ENCODE data around the gene MKNK1. TPM values are rescaled to one million over a fixed set of nuclear protein-coding genes. Genes with fewer than 3 reads are reported as not detected.
A peak's percentile ranks its signal among the peaks of the same experiment; 100 is the strongest.

The MKNK1 gene
- total and polyA plus RNA-seq, 2 of the 4 experiments (the other 2 are of a cell fraction): 14.3 to 35.2 TPM

GRCh38 chr1:46607345-46608130 lies 3.5 kb upstream of the MKNK1 start:
- Histone ChIP-seq H3K4me2 (ENCODE audit: low read depth, low read length) (no peak overlapping the region), H3K56ac (ENCODE audit: extremely low read depth, insufficient read depth, low read length) (no peak overlapping the region), H2AK5ac (ENCODE audit: low read depth, low read length) (no peak overlapping the region), H3K36me3 (ENCODE audit: control insufficient read depth, insufficient read depth, low read length) (peaks cover 25% of the 10 kb centered on the region), H4K20me1 (ENCODE audit: insufficient read depth, low read length) (no peaks in the 10 kb centered on the region), H2AFZ (replicated peaks; ENCODE audit: low read length, poor library complexity) (no peak overlapping the region), H3K9me1 (ENCODE audit: insufficient read depth, low read length) (peaks cover 19% of the 10 kb centered on the region), H3K14ac (replicated peaks; ENCODE audit: low read depth, low read length) (no peak overlapping the region), H3K18ac (ENCODE audit: low read depth, low read length) (no peak overlapping the region), H3K4ac (ENCODE audit: low read depth, low read length) (no peak overlapping the region), H2BK15ac (ENCODE audit: low read depth, low read length) (no peak overlapping the region), H2BK5ac (ENCODE audit: low read depth, low read length, poor library complexity, severe bottlenecking) (no peak overlapping the region), H3K27ac (ENCODE audit: insufficient read depth, low read length) (no peak overlapping the region), H3K79me1 (ENCODE audit: low read depth in 1 of 2, low read length in 2 of 2) (peaks cover 22 to 41% of the 10 kb centered on the region in 2 experiments), H3K9me3 (ENCODE audit: control insufficient read depth, insufficient read depth, low read length) (no peaks in the 10 kb centered on the region), H4K8ac (ENCODE audit: low read depth in 2 of 2, low read length in 2 of 2) (no peak overlapping the region), H3K27me3 (ENCODE audit: control insufficient read depth, insufficient read depth, low read length) (no peaks in the 10 kb centered on the region), H3K4me1 (ENCODE audit: control insufficient read depth, insufficient read depth, low read length) (peaks cover 6% of the 10 kb centered on the region), H4K91ac (ENCODE audit: insufficient read depth, low read depth, low read length) (no peak overlapping the region), H4K5ac (ENCODE audit: low read depth, low read length) (no peak overlapping the region), H3K23ac (ENCODE audit: low read depth, low read length) (no peak overlapping the region), H3K4me3 (ENCODE audit: insufficient read depth, low read depth, low read length) (no peak overlapping the region), H3K9ac (ENCODE audit: low read depth, low read length) (no peak overlapping the region), H2BK120ac (ENCODE audit: low read depth, low read length) (no peak overlapping the region), H2AK9ac (replicated peaks; ENCODE audit: low read depth, low read length, poor library complexity) (peak overlapping the region; percentile 30), H2BK20ac (ENCODE audit: low read depth, low read length) (no peak overlapping the region)
- dilution Hi-C loops (cut with HindIII; ENCODE audit: low sequenced_read_pairs, unreplicated experiment) (no loop called here), in situ Hi-C loops (cut with MboI; ENCODE audit: low sequenced_read_pairs) (no loop called here), intact Hi-C loops (cut with micrococcal nuclease) (no loop called here)
- DNase-seq: no peak
- no TSS peak for BruUV-seq (replicated peaks)
- WGBS, 2 experiments (ENCODE audit: extremely low coverage in 2 of 2, insufficient read length in 1 of 2): 90% methylated on average over 2 of the region's 7 CpGs; no CpG with 5 or more reads in 1 of the 2 experiments
- ChIA-PET POLR2A (ENCODE audit: unreplicated experiment) (no interaction called here), CTCF (interaction anchor here (1.0 kb wide), 1 partner anchor 111 kb away, joined by 3 read pairs; the partner anchor contains the start of gene EFCAB14)
- ATAC-seq (ENCODE audit: low read depth): no peak
- TF ChIP-seq SMC3 (IDR thresholded peaks at IDR 0.05; ENCODE audit: low read depth, low read length) (no peak), RFX5 (IDR thresholded peaks at IDR 0.05; ENCODE audit: low read depth, low read length) (no peak), MAFK (IDR thresholded peaks at IDR 0.05; ENCODE audit: low read depth, low read length) (no peak), NFE2L2 (IDR thresholded peaks at IDR 0.05; ENCODE audit: low read depth, low read length) (no peak), USF2 (IDR thresholded peaks at IDR 0.05; ENCODE audit: low read depth, low read length) (no peak), BHLHE40 (IDR thresholded peaks at IDR 0.05; ENCODE audit: low read depth, low read length) (no peak), RAD21 (IDR thresholded peaks at IDR 0.05; ENCODE audit: low read length) (no peak), CHD1 (IDR thresholded peaks at IDR 0.05; ENCODE audit: low read depth, low read length) (no peak), MAZ (IDR thresholded peaks at IDR 0.05; ENCODE audit: borderline replicate concordance, low read depth, low read length) (no peak), CEBPB (IDR thresholded peaks at IDR 0.05; ENCODE audit: low read depth, low read length) (no peak), CTCF (conservative IDR thresholded peaks at IDR 0.05; ENCODE audit: low read depth, low read length) (no peak), MXI1 (IDR thresholded peaks at IDR 0.05; ENCODE audit: borderline replicate concordance, low read depth, low read length) (no peak), RCOR1 (IDR thresholded peaks at IDR 0.05; ENCODE audit: insufficient replicate concordance, low read length) (no peak), FOS (IDR thresholded peaks at IDR 0.05; ENCODE audit: low read depth, low read length) (no peak), POLR2A (IDR thresholded peaks at IDR 0.05; ENCODE audit: low read depth, low read length) (no peak)

Measured in IMR-90 (cell line).